HG02763 (cell line): ENCODE results near the gene SYCP1.
"Not testable (repeated sequence)": the region's sequence is repeated elsewhere in the genome, so short reads cannot be mapped to it uniquely, and the experiment has no call there.

Experiments used
- ATAC-seq: cut with Tn5 transposase; IDR thresholded peaks from one replicate; pipeline ENCODE4 v1.9.1; 2021; ENCODE audit warnings: mild to moderate bottlenecking, moderate library complexity; ENCODE audit not compliant: unreplicated experiment

SYCP1 gene

DNA sequence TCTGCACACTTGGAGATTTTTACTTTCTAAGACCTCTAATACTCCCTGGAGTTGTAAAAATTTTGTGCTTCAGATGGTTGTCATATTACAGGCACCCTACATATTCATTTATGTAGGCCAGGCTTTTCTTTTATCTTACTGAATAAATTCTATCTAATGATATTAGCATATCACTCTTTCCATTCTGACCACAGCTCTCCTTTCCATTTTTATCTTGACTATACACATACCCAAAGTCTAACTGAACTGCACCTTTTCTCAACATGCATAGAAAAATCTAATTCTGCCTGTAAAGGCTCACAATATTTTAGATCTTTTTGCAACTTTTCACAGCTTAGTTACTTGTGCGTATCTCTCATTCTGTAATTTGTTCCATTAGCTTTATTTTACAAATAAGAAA lies 122.2 kb downstream of the SYCP1 start:
- no peak for ATAC-seq

DNA sequence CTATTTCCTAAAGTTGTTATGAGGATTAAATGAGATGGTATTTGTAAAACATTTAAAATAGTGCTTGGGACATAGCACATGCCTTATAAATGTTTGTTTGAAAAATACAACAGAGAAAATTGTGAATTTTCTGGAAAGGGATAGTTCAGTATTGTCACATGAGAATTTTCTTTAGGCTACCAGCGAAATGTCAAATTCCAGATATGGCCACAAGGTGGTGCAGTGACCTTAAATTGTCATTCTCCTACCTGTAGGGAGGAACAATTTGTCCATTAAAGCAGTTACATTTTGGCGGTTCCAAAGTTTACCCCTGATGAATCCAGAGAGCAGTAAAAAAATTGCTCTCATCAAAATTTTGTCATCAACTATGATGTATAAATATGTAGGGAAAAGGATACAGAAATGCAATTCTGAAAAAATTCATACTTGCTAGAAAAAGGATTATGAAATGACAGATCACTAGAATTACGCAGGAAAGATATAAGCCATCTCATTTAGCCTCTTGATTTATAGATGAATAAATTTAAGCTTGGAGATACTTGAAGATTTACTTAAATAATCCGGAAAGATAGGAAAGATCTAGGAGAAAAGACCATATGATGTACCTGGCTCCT lies 124.7 kb downstream of the SYCP1 start:
- ATAC-seq: no peak

DNA sequence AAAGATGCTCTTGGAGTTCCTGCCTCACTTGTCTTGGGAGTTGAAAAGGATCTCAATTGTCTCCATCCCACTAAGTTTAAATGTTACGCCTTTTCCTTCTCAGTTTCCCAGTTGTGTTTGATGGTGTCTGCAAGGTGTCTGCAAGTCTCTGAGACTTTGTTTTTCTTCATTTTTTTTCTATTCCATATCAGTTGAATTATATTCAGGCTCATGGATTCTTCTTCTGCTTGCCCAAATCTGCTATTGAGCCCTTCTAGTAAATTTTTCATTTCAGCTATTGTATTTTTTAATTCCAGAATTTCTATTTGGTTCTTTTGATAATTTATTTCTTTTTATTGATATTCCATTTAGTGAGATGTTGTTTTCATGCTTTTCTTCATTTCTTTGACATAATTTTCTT lies 127.6 kb downstream of the SYCP1 start:
- ATAC-seq: no peak

DNA sequence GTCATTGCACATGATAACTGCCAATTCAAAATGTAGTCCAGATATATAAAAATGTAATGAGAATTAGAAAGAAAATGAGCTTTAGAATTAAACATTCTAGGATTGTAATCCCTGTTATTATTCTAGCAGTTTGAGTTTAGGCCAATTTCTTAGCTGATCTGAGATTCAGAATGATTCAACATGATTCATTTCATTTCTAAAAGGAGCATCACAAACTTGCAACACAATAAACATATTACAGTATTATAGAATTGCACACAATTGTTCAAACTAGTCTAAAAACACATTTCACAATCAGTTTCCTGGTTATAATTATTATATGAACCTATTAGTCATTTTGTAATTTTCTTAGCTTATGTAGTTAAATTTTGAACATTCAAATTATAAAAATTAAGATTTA lies 131.6 kb downstream of the SYCP1 start:
- no peak for ATAC-seq

DNA sequence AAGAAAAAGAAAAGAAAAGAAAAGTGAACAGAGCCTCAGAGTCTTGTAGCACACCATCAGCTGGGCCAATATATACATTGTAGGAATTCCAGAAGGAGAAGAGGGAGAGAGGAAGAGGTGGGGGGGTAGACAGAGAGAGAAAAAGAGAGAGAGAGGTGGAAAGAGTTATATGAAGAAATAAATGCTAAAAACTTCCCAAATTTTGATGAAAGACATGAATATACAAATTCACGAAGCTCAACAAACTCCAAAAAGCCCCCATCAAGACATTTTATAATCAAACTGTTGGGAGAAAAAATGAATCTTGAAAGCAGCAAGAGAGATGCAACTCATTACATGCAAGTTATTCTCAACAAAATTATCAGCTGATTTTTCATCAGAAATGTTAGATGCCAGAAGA lies 133.4 kb downstream of the SYCP1 start:
- no peak for ATAC-seq

DNA sequence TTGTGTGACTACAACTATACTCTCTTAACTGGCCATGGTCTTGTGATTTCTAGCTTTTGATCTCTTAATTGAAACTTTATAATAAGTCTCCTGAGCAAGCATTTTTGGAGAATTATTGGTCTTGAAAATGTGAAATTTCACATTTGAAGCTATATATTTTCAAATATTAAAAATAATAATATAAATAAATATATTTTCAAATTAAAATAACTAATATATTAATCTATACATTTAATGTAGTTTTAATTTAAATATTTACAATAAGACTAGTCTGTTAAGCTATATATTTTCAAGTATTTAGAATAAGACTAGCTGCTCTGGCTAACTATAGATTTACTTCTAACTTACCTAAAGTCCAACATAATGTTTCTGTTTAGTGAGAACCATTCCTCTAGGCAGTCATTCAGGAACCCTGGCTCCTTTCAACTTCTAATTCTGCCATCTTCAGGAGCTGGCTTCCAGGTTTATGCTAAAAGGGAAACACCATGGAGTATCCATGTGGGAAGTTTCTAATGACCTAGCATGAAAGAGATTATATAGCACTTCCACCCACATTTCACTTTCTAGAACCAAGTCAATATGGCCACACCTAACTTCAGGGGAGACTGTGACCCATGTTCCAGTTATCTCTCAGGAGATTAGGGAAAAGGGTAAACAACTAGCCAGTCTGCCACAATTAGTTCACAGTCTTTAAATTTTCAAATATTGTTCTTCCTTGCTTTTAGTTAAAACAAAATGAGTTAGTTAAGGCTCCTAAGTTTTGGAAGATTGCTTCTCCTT lies 143.0 kb downstream of the SYCP1 start:
- ATAC-seq: no peak

DNA sequence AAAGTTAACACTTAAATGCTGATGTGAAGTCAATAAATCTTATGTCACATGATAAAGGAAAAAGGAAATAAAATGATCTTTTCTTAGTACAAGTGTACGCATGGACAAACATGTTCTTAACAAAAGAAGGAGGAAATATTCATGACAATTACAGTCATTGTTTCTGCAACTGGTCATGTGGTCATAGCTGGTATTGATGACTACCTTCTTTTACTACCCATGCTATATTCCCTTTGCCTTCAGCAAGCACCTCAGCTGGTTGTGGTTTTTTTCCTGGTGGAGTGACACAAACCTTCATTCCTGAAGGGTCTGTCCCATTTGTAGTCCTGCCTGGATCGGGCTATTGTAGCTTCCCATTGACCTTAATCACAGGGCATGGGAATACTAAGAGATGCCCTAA lies 151.5 kb downstream of the SYCP1 start:
- ATAC-seq: no peak

DNA sequence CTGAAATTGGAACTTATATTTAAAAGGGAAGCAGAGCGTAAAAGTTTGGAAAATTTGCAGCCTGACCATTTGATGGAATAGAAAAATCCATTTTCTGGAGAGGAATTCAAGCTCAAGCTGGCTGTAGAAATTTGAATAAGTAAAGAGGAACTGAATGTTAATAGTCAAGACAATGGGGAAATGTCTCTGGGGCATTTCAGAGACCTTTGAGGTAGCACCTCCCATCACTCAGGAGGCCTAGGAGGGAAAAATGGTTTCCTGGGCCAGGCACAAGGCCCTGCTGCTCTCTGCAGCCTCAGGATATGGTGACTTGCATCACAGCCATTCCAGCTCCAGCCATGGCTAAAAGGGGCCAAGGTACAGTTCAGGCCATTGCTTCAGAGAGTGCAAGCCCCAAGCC lies 157.3 kb downstream of the SYCP1 start:
- ATAC-seq: no peak

DNA sequence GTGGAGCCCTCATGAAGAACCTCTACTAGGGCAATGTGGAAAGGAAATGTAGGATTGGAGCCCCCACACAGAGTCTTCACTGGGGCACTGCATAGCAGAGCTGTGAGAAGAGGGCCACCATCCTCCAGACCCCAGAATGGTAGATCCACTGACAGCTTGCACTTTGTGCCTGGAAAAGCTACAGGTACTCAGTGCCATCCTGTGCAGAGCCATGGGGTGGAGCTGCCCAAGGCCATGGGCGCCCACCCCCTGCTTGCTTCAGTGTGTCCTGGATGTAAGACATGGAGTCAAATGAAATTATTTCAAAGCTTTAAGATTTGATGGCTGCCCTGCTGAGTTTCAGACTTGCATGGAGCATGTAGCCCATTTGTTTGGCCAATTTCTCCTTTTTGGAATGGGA lies 157.8 kb downstream of the SYCP1 start:
- ATAC-seq: no peak

DNA sequence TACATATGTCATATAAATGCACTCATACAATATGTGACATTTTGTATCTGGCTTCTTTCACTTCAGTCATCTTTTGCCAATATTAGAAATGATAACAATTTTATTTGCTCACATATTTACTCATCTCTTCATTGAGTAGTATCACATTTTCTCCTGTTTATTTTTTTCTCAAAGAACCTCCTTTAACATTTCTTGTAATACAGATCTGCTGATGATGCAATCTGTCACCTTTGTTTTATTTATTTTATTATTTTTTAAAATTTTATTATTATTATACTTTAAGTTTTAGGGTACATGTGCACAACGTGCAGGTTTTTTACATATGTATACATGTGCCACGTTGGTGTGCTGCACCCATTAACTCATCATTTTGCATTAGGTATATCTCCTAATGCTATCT lies 159.1 kb downstream of the SYCP1 start:
- no peak for ATAC-seq

DNA sequence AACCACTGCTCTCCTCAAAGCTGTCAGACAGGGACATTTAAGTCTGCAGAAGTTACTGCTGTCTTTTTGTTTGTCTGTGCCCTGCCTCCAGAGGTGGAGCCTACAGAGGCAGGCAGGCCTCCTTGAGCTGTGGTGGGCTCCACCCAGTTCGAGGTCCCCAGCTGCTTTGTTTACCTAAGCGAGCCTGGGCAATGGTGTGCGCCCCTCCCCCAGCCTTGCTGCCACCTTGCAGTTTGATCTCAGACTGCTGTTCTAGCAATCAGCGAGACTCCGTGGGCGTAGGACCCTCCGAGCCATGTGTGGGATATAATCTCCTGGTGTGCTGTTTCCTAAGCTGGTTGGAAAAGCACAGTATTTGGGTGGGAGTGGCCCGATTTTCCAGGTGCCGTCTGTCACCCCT lies 164.9 kb downstream of the SYCP1 start:
- ATAC-seq: not testable (repeated sequence)

DNA sequence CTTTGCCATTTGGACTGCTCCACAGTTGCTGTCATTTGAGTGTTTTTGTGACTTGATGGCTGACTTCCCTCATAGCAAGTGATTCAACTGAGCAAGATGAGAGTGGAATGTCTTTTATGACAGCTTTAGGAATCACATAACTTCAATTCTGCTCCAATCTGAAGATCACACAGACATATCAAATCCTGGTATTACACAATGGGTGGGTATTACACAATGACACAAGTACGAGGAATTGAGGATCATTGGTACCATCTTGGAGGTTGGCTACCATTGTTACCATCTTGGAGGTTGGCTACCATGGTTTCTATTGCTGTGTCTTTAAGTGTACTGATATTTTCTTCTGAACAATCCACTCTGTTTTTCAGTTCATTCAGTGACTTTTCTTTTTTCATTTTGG lies 166.5 kb downstream of the SYCP1 start:
- ATAC-seq: no peak

DNA sequence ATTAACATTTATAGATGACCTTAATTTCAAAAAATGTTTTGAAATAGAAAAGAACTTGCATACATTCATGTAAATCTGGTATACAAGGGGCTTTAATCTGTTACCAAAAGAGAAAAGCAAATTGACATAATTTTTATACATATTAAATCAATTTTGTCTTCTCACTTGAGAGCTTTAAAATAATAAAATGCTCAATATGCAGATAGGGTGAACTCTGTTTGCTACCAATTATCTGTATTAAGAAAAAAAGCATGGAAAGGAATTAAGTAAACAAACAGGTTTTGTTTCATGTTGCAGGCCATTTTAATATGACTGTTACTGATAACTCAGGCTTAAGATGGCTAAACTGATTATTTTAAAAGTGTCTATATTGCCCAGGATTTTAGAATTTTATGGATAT lies 168.9 kb downstream of the SYCP1 start:
- ATAC-seq: no peak

DNA sequence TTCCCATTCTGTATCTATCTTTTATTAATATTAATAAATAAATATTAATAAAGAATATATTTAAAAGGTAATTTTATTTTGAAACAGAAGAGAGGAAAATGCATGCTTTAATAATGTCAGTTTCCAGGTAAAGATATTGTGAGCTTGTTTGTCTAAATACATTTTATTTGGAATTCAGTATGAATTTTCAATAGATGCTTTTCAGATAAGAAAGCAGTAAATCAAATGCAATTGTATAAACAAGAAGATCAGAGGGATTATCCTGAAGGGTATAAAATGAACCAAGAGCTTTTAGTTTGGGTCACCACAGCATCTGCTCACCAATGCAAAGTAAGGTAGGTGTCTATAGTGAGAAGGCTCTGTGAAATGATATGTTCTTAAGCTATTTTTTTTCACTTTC lies 174.9 kb downstream of the SYCP1 start, which contains the start of gene TSHB:
Gene TSHB (plus strand): TSS at position 301 of the 400 bp plus-strand sequence. CDS start 3,537 bp downstream, outside the sequence.
- no peak for ATAC-seq

DNA sequence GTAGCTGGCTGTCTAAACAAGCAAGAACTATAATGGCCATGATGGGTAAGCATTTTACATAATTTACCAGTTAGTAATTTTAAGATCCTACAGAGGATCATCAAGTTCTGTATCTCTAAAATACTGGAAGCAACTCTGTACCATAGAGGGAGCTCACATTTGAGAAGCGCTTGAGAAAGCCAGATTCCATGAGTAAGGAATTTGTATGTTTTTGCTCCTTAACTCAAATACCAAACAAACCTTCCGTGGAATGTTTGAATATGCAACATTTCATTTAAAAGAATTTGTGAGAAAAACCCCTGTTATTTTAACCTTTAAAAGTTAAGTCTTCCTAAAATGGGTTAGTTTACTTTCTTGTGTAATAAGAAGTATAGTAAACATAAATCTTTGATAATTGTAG lies 176.9 kb downstream of the SYCP1 start:
- no peak for ATAC-seq

DNA sequence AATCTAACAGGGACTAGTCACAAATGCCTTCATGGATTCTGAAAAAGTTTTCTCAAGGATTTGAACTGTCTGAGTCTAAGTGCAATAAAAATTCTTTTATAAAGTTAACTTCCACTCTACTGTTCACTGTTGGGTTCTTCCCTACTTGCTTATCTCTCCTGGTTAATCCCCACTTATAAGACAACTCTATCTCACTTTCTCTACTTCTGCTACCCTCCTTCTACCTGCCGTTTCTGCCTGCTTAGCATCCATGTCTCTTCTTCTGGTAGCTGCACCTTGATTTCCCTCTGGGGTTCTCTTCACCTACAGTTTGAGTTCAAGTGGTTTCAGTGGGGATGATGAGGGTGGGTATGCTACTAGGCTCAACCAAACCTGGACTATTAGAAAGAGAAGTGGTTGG lies 181.0 kb downstream of the SYCP1 start:
- no peak for ATAC-seq

DNA sequence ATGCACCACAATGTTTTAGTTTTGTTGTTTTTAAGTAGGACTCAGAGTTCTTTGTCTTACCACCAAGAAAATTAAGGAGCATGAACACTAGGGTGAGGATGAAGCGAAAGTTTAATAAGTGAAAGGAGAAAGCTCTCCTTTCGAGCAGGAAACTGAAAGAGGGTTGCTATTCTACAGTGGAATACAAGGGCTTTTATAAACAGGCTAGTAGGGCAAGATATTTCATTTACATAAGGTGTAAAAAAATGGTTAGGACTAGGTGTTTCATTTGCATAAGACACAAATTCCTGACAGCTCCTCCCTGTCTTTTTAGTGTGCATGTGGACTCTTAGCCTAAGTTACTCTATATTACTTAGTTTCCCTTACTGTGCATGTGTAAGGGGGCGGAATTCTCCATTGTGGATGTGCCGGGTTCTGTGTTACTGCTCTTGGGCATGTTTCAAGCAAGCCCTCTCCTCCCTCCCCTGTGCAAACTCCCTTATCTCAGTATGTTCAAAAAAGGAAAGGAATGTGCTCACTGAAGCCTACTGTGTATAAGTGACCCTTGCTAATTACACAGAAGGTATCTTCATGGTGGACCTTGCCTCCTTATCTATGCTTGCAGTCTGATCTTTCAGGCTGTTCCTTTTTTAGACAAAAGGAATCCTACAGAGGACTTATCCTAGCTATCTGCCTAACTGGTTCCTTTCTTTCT lies 182.3 kb downstream of the SYCP1 start:
- no peak for ATAC-seq

DNA sequence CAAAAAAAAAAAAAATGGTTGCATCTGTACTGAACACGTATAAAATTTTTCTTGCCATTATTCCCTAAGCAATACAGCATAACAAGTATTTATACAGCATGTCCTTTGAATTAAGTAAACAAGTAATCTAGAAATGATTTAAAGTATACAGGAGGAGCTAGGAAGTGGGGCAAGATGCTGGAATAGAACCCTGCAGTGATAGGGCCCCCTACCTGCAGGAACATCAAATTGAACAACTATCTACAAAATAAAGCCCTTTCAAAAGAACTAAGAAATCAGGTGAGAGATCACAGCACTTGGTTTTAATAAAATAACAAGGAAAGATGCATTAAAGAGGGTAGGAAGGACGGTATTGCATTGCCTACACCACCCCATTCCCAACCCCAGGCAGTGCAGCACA lies 185.8 kb downstream of the SYCP1 start:
- ATAC-seq: no peak

DNA sequence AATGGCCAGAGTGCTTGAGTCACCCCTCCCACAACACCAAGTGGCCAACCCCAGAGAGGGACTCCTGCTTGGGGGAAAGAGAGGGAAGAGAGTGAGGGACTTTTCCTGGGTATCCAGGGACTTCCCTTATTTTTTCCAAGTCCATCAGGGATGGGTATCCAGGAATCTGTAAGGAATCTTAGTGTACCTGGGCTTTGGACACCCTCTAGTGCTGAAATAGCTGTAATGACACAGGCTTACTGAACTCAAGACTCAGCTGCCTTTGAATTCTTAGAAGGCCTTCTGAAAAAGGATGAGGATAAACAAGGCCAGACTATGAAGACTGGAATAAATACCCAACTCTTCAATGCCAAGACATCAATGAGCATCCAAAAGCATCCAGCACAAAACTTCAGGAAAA lies 187.0 kb downstream of the SYCP1 start:
- ATAC-seq: no peak
